Skeletal muscle tissue (tissue), 4 donors: ENCODE results near the gene PALLD. TPM values are rescaled to one million over a fixed set of nuclear protein-coding genes. Genes with fewer than 3 reads are reported as not detected.

Experiments
- H3K27ac ChIP-seq: one replicate; pipeline ENCODE4 v1.7.0; 2013; ENCODE audit warnings: mild to moderate bottlenecking, low read depth, low read length, inconsistent platforms
- H3K27me3 ChIP-seq, 3 donors: one replicate each; pipeline ENCODE4 v1.7.0; 2013; ENCODE audit warnings: low read length in 3 of 3; ENCODE audit not compliant: control insufficient read depth in 3 of 3, insufficient read depth in 3 of 3
- H3K36me3 ChIP-seq, 3 donors: one replicate each; pipeline ENCODE4 v1.7.0; 2013; ENCODE audit warnings: low read length in 3 of 3; ENCODE audit not compliant: control insufficient read depth in 3 of 3, insufficient read depth in 3 of 3
- H3K4me1 ChIP-seq, 3 donors: one replicate each; pipeline ENCODE4 v1.7.0; 2013; ENCODE audit warnings: low read length in 3 of 3, mild to moderate bottlenecking in 3 of 3; ENCODE audit not compliant: control insufficient read depth in 3 of 3, insufficient read depth in 3 of 3
- H3K4me3 ChIP-seq, 3 donors: one replicate each; pipeline ENCODE4 v1.7.0; 2013; ENCODE audit warnings: low read length in 3 of 3
- H3K9ac ChIP-seq, 3 donors: one replicate each; pipeline ENCODE4 v1.7.0; 2013; ENCODE audit warnings: low read length in 3 of 3, mild to moderate bottlenecking in 3 of 3, moderate library complexity in 2 of 3, low read depth in 1 of 3
- H3K9me3 ChIP-seq, 3 donors: one replicate each; pipeline ENCODE4 v1.7.0; 2013; ENCODE audit warnings: low read length in 3 of 3; ENCODE audit not compliant: control insufficient read depth in 3 of 3
- total RNA-seq: library from RNA; depleted of rRNA; stranded (reverse); fragments of >200 nt; gene quantifications from one replicate; pipeline ENCODE4 v1.2.3, GENCODE V29; 2014
- donor health status: Osteomylitis.

PALLD gene
- total RNA-seq, 1 donor from 2014 or later = 140 TPM

- Histone ChIP-seq H3K9me3 (no peaks in the 10 kb centered on the region), H3K36me3 (no peaks in the 10 kb centered on the region), H3K27ac (peak overlapping the region; percentile 90), H3K4me1 (peaks cover 8 to 26% (median 13%) of the 10 kb centered on the region in 3 donors), H3K9ac (peak overlapping the region in 2 of 3 donors; percentile 80 to 82), H3K4me3 (peak overlapping the region; percentile 78 to 81 (median 80)), H3K27me3 (no peaks in the 10 kb centered on the region)
Measured at GRCh38 chr4:168830777-168831512, 334.1 kb downstream of the PALLD start.

- H3K27ac ChIP-seq = peak overlapping the region; percentile 90
- H3K9ac ChIP-seq = peak overlapping the region; percentile 77 to 82 (median 80)
- no peaks in the 10 kb centered on the region for H3K9me3 ChIP-seq
- no peaks in the 10 kb centered on the region for H3K36me3 ChIP-seq
- peaks cover 8 to 28% (median 13%) of the 10 kb centered on the region in 3 donors for H3K4me1 ChIP-seq
- H3K4me3 ChIP-seq = peak overlapping the region; percentile 78 to 81 (median 80)
- H3K27me3 ChIP-seq = no peaks in the 10 kb centered on the region
Measured at GRCh38 chr4:168831585-168831918, 334.7 kb downstream of the PALLD start.

GRCh38 chr4:168831919-168832762 lies 335.3 kb downstream of the PALLD start:
- Histone ChIP-seq H3K9ac (peak overlapping the region; percentile 77 to 82 (median 80)), H3K36me3 (no peaks in the 10 kb centered on the region), H3K27ac (peak overlapping the region; percentile 90), H3K4me3 (peak overlapping the region; percentile 78 to 81 (median 80)), H3K9me3 (no peaks in the 10 kb centered on the region), H3K27me3 (no peaks in the 10 kb centered on the region), H3K4me1 (peaks cover 13 to 28% (median 13%) of the 10 kb centered on the region in 3 donors)

GRCh38 chr4:168832763-168833575 lies 336.1 kb downstream of the PALLD start:
- no peaks in the 10 kb centered on the region for H3K9me3 ChIP-seq
- no peaks in the 10 kb centered on the region for H3K36me3 ChIP-seq
- H3K4me3 ChIP-seq = peak overlapping the region; percentile 78 to 81 (median 80)
- H3K27ac ChIP-seq = peak overlapping the region; percentile 90
- H3K27me3 ChIP-seq = no peaks in the 10 kb centered on the region
- peak overlapping the region; percentile 72 to 82 (median 80) for H3K9ac ChIP-seq
- H3K4me1 ChIP-seq = peaks cover 13 to 28% (median 15%) of the 10 kb centered on the region in 3 donors

- peaks cover 16 to 28% (median 17%) of the 10 kb centered on the region in 3 donors for H3K4me1 ChIP-seq
- no peaks in the 10 kb centered on the region for H3K27me3 ChIP-seq
- H3K4me3 ChIP-seq = peak overlapping the region in 2 of 3 donors; percentile 78 to 80
Measured at GRCh38 chr4:168833881-168834280, 337.0 kb downstream of the PALLD start.

GRCh38 chr4:168835880-168836454 lies 339.1 kb downstream of the PALLD start:
- Histone ChIP-seq H3K9ac (no peak overlapping the region), H3K36me3 (no peaks in the 10 kb centered on the region), H3K9me3 (no peaks in the 10 kb centered on the region), H3K4me1 (peaks cover 19 to 30% (median 22%) of the 10 kb centered on the region in 3 donors), H3K4me3 (no peak overlapping the region), H3K27ac (no peak overlapping the region), H3K27me3 (no peaks in the 10 kb centered on the region)

More at GRCh38 chr4:168833881-168834280, 337.0 kb downstream of the PALLD start:
- Histone ChIP-seq H3K27ac (peak overlapping the region; percentile 90), H3K9me3 (no peaks in the 10 kb centered on the region), H3K36me3 (no peaks in the 10 kb centered on the region), H3K9ac (peak overlapping the region in 2 of 3 donors; percentile 72 to 82)

- Histone ChIP-seq H3K4me1 (peaks cover 20 to 30% (median 21%) of the 10 kb centered on the region in 3 donors), H3K9me3 (no peaks in the 10 kb centered on the region), H3K4me3 (no peak overlapping the region), H3K27me3 (no peaks in the 10 kb centered on the region), H3K9ac (no peak overlapping the region), H3K27ac (no peak overlapping the region), H3K36me3 (no peaks in the 10 kb centered on the region)
Measured at GRCh38 chr4:168836490-168836889, 339.6 kb downstream of the PALLD start.

- H3K9ac ChIP-seq = no peak overlapping the region
- no peak overlapping the region for H3K4me3 ChIP-seq
- H3K36me3 ChIP-seq = no peaks in the 10 kb centered on the region
- no peaks in the 10 kb centered on the region for H3K27me3 ChIP-seq
- H3K4me1 ChIP-seq = peaks cover 15 to 30% (median 22%) of the 10 kb centered on the region in 3 donors
- H3K9me3 ChIP-seq = no peaks in the 10 kb centered on the region
- no peak overlapping the region for H3K27ac ChIP-seq
Measured at GRCh38 chr4:168837922-168838321, 341.1 kb downstream of the PALLD start.

- H3K36me3 ChIP-seq = no peaks in the 10 kb centered on the region
- H3K27ac ChIP-seq = peak overlapping the region; percentile 29
- H3K4me3 ChIP-seq = no peak overlapping the region
- no peaks in the 10 kb centered on the region for H3K9me3 ChIP-seq
- no peaks in the 10 kb centered on the region for H3K27me3 ChIP-seq
- peaks cover 22 to 34% (median 30%) of the 10 kb centered on the region in 3 donors for H3K4me1 ChIP-seq
- H3K9ac ChIP-seq = no peak overlapping the region
Measured at GRCh38 chr4:168839758-168840391, 343.0 kb downstream of the PALLD start.
